HEK293 (cell line): ENCODE data around the gene DCST1.

Experiments used
- EGR2 ChIP-seq: fragments of 450-650 bp; formaldehyde crosslinking; IDR thresholded peaks from 2 replicates; pipeline ENCODE4 v1.5.1; 2016; ENCODE audit warnings: low read depth, missing biosample characterization, missing genetic modification characterization
- GLI2 ChIP-seq: fragments of 450-650 bp; formaldehyde crosslinking; IDR thresholded peaks from 2 replicates; pipeline ENCODE4; 2017; ENCODE audit warnings: missing biosample characterization, missing genetic modification characterization, low read depth, borderline replicate concordance
- GLIS1 ChIP-seq: fragments of 450-650 bp; formaldehyde crosslinking; IDR thresholded peaks from 2 replicates; pipeline ENCODE4 v1.5.1; 2016; ENCODE audit warnings: missing biosample characterization, missing genetic modification characterization
- GLIS2 ChIP-seq: fragments of 450-650 bp; formaldehyde crosslinking; IDR thresholded peaks from 2 replicates; pipeline ENCODE4 v1.5.1; 2016; ENCODE audit warnings: missing biosample characterization, missing genetic modification characterization
- IKZF3 ChIP-seq: fragments of 450-650 bp; IDR thresholded peaks from 2 replicates; pipeline ENCODE4 v1.5.0; 2018; ENCODE audit warnings: missing biosample characterization, mild to moderate bottlenecking, missing genetic modification characterization, moderate library complexity
- KLF10 ChIP-seq: fragments of 450-650 bp; IDR thresholded peaks from 2 replicates; pipeline ENCODE4 v1.5.1; 2018; ENCODE audit warnings: missing biosample characterization, mild to moderate bottlenecking, missing genetic modification characterization
- KLF8 ChIP-seq: fragments of 450-650 bp; formaldehyde crosslinking; IDR thresholded peaks from 2 replicates; pipeline ENCODE4 v1.5.1; 2016; ENCODE audit warnings: missing biosample characterization, missing genetic modification characterization
- KLF9 ChIP-seq: fragments of 450-650 bp; formaldehyde crosslinking; IDR thresholded peaks from 2 replicates; pipeline ENCODE4 v1.5.1; 2016; ENCODE audit warnings: missing biosample characterization, missing genetic modification characterization, low read depth
- PBX3 ChIP-seq: sonication (generic); formaldehyde crosslinking; IDR thresholded peaks from 2 replicates; pipeline ENCODE4 v1.8.1; 2022; ENCODE audit warnings: mild to moderate bottlenecking, moderate library complexity, missing genetic modification reagents
- PRDM1 ChIP-seq: fragments of 450-650 bp; formaldehyde crosslinking; IDR thresholded peaks from 2 replicates; pipeline ENCODE4; 2016; ENCODE audit warnings: missing biosample characterization, missing genetic modification characterization
- PRDM4 ChIP-seq: fragments of 450-650 bp; formaldehyde crosslinking; IDR thresholded peaks from 2 replicates; pipeline ENCODE4 v1.5.1; 2017; ENCODE audit warnings: missing biosample characterization, missing genetic modification characterization
- PRDM6 ChIP-seq: fragments of 450-650 bp; formaldehyde crosslinking; IDR thresholded peaks from 2 replicates; pipeline ENCODE4 v1.5.1; 2017; ENCODE audit warnings: missing biosample characterization, missing genetic modification characterization
- REPIN1 ChIP-seq: fragments of 450-650 bp; formaldehyde crosslinking; IDR thresholded peaks from 2 replicates; pipeline ENCODE4 v1.5.1; 2017; ENCODE audit warnings: missing biosample characterization, missing genetic modification characterization, low read depth
- SP3 ChIP-seq: fragments of 450-650 bp; formaldehyde crosslinking; IDR thresholded peaks from 2 replicates; pipeline ENCODE4 v1.5.1; 2016; ENCODE audit warnings: missing biosample characterization, missing genetic modification characterization
- ZBTB26 ChIP-seq: fragments of 450-650 bp; formaldehyde crosslinking; optimal IDR thresholded peaks from 2 replicates; pipeline ENCODE3; 2016; ENCODE audit warnings: missing biosample characterization, mild to moderate bottlenecking, missing genetic modification characterization
- ZBTB7A ChIP-seq: fragments of 450-650 bp; formaldehyde crosslinking; IDR thresholded peaks from 2 replicates; pipeline ENCODE4 v1.5.1; 2016; ENCODE audit warnings: low read depth, missing biosample characterization, missing genetic modification characterization
- ZBTB8A ChIP-seq: fragments of 450-650 bp; formaldehyde crosslinking; IDR thresholded peaks from 2 replicates; pipeline ENCODE4 v1.5.1; 2016; ENCODE audit warnings: missing biosample characterization, missing genetic modification characterization
- ZEB2 ChIP-seq: fragments of 450-650 bp; formaldehyde crosslinking; IDR thresholded peaks from 2 replicates; pipeline ENCODE4 v1.5.1; 2016; ENCODE audit warnings: missing biosample characterization, missing genetic modification characterization
- ZFHX2 ChIP-seq: fragments of 450-650 bp; formaldehyde crosslinking; conservative IDR thresholded peaks from 2 replicates; pipeline ENCODE4 v1.5.1; 2016; ENCODE audit warnings: missing biosample characterization, missing genetic modification characterization
- ZNF335 ChIP-seq: fragments of 450-650 bp; formaldehyde crosslinking; conservative IDR thresholded peaks from 2 replicates; pipeline ENCODE4 v1.5.1; 2016; ENCODE audit warnings: missing biosample characterization, missing genetic modification characterization
- ZNF341 ChIP-seq: fragments of 450-650 bp; formaldehyde crosslinking; IDR thresholded peaks from 2 replicates; pipeline ENCODE4; 2016; ENCODE audit warnings: low read depth, missing biosample characterization, missing genetic modification characterization
- ZNF488 ChIP-seq: fragments of 450-650 bp; formaldehyde crosslinking; IDR thresholded peaks from 2 replicates; pipeline ENCODE4 v1.5.1; 2016; ENCODE audit warnings: missing biosample characterization, missing genetic modification characterization
- ZNF530 ChIP-seq: fragments of 450-650 bp; formaldehyde crosslinking; IDR thresholded peaks from 2 replicates; pipeline ENCODE4 v1.5.1; 2016; ENCODE audit warnings: low read depth, missing biosample characterization, missing genetic modification characterization
- ZNF561 ChIP-seq: fragments of 450-650 bp; IDR thresholded peaks from 2 replicates; pipeline ENCODE4 v1.5.1; 2018; ENCODE audit warnings: missing biosample characterization, missing genetic modification characterization, borderline replicate concordance
- ZNF596 ChIP-seq: fragments of 450-650 bp; IDR thresholded peaks from 2 replicates; pipeline ENCODE4 v1.5.0; 2018; ENCODE audit warnings: missing biosample characterization, mild to moderate bottlenecking, missing genetic modification characterization, moderate library complexity
- ZNF660 ChIP-seq: fragments of 450-650 bp; IDR thresholded peaks from 2 replicates; pipeline ENCODE4 v1.5.1; 2018; ENCODE audit warnings: missing biosample characterization, mild to moderate bottlenecking, missing genetic modification characterization
- ZNF692 ChIP-seq: fragments of 450-650 bp; formaldehyde crosslinking; IDR thresholded peaks from 2 replicates; pipeline ENCODE4 v1.5.1; 2016; ENCODE audit warnings: missing biosample characterization, missing genetic modification characterization
- ZSCAN16 ChIP-seq: fragments of 450-650 bp; formaldehyde crosslinking; IDR thresholded peaks from 2 replicates; pipeline ENCODE4 v1.5.1; 2016; ENCODE audit warnings: missing biosample characterization, missing genetic modification characterization
- ZSCAN23 ChIP-seq: fragments of 450-650 bp; formaldehyde crosslinking; IDR thresholded peaks from 2 replicates; pipeline ENCODE4 v1.5.1; 2016; ENCODE audit warnings: missing biosample characterization, missing genetic modification characterization
- ZSCAN30 ChIP-seq: fragments of 450-650 bp; IDR thresholded peaks from 2 replicates; pipeline ENCODE4 v1.5.1; 2018; ENCODE audit warnings: missing biosample characterization, mild to moderate bottlenecking, missing genetic modification characterization, moderate library complexity

The DCST1 gene

GRCh38 chr1:155078469-155079209, 45.0 kb downstream of the DCST1 start, which contains the start of gene EFNA3 (continued):
- TF ChIP-seq REPIN1 (tag by site-specific recombination) (no peak), ZNF692 (tag by site-specific recombination) (peak; percentile 64), ZEB2 (tag by site-specific recombination) (0 out of 2 replicates have a peak, but pooled peaks have one; percentile 35), PRDM4 (peak; percentile 43; the same call in 1 of the 2 replicates), ZBTB26 (tag by site-specific recombination) (peak; percentile 86), GLIS2 (no peak), PRDM1 (no peak), ZNF561 (tag by site-specific recombination) (peak; percentile 89), ZBTB7A (0 out of 2 replicates have a peak, but pooled peaks have one; percentile 10), PBX3 (0 out of 2 replicates have a peak, but pooled peaks have one; percentile 43), KLF10 (tag by site-specific recombination) (peak; percentile 99), ZNF341 (peak; percentile 73; the same call in 1 of the 2 replicates), KLF8 (tag by site-specific recombination) (0 out of 2 replicates have a peak, but pooled peaks have one; percentile 43), ZNF488 (tag by site-specific recombination) (no peak), ZFHX2 (tag by site-specific recombination) (peak; percentile 82), EGR2 (peak; percentile 49), ZNF660 (tag by site-specific recombination) (0 out of 2 replicates have a peak, but pooled peaks have one; percentile 38), ZNF335 (peak; percentile 67), ZNF596 (tag by site-specific recombination) (0 out of 2 replicates have a peak, but pooled peaks have one; percentile 22), GLIS1 (tag by site-specific recombination) (peak; percentile 56), ZNF530 (no peak), ZSCAN23 (tag by site-specific recombination) (no peak), KLF9 (tag by site-specific recombination) (peak; percentile 65), PRDM6 (tag by site-specific recombination) (no peak), IKZF3 (peak; percentile 89), ZBTB8A (tag by site-specific recombination) (0 out of 2 replicates have a peak, but pooled peaks have one; percentile 20), ZSCAN16 (tag by site-specific recombination) (no peak), ZSCAN30 (tag by site-specific recombination) (0 out of 2 replicates have a peak, but pooled peaks have one; percentile 14), GLI2 (no peak), SP3 (peak; percentile 54)
